OCI-LY3 (cell line): Measurements from ENCODE around the gene MAP2K3.

Experiments
- H2AFZ ChIP-seq: fragments of 200-600, 300-600 bp; shearing (Covaris generic); 2 replicates; pipeline ENCODE4 v1.6.0; 2014; ENCODE audit warnings: antibody characterized with exemption, low read depth, low read length
- H3K27ac ChIP-seq: fragments of 200-600, 300-600 bp; sonication (generic); 2 replicates; pipeline ENCODE4 v1.5.1; 2014; ENCODE audit warnings: mild to moderate bottlenecking, low read length, moderate library complexity, mixed read lengths
- H3K27me3 ChIP-seq: fragments of 200-600, 300-600 bp; sonication (generic); 2 replicates; pipeline ENCODE4 v1.6.1; 2014; ENCODE audit warnings: low read depth, low read length, mixed read lengths
- H3K36me3 ChIP-seq: fragments of 200-600, 300-600 bp; sonication (generic); replicated peaks from 2 replicates; pipeline ENCODE3; 2014; ENCODE audit warnings: low read depth, low read length, mixed read lengths
- H3K4me1 ChIP-seq: fragments of 300-600, 200-600 bp; sonication (generic); 2 replicates; pipeline ENCODE4 v1.6.1; 2014; ENCODE audit warnings: low read length, mixed read lengths
- H3K4me2 ChIP-seq: fragments of 200-600, 300-600 bp; sonication (generic); 2 replicates; pipeline ENCODE4 v1.6.1; 2014; ENCODE audit warnings: low read length, mixed read lengths
- H3K4me3 ChIP-seq: fragments of 300-600, 200-600 bp; sonication (generic); 2 replicates; pipeline ENCODE4 v1.5.1; 2014; ENCODE audit warnings: antibody characterized with exemption, mild to moderate bottlenecking, low read length, moderate library complexity
- H3K79me2 ChIP-seq: fragments of 300-600, 200-600 bp; shearing (Covaris generic); 2 replicates; pipeline ENCODE4 v1.6.1; 2014; ENCODE audit warnings: mild to moderate bottlenecking, low read length, mixed read lengths
- H3K9ac ChIP-seq: fragments of 300-600, 200-600 bp; shearing (Covaris generic); 2 replicates; pipeline ENCODE4 v1.6.0; 2014; ENCODE audit warnings: mild to moderate bottlenecking, low read length, moderate library complexity
- H3K9me3 ChIP-seq: fragments of 200-600, 300-600 bp; shearing (Covaris generic); 2 replicates; pipeline ENCODE4 v1.6.1; 2014; ENCODE audit warnings: low read length, mixed read lengths; ENCODE audit not compliant: insufficient read depth
- H4K20me1 ChIP-seq: fragments of 200-600, 300-600 bp; sonication (generic); 2 replicates; pipeline ENCODE4 v1.6.1; 2016; ENCODE audit warnings: low read length, mixed read lengths; ENCODE audit not compliant: insufficient read depth
- CTCF ChIP-seq: fragments of 200-600, 300-600 bp; sonication (generic); IDR thresholded peaks from 2 replicates; pipeline ENCODE4 v1.5.1; 2014; ENCODE audit warnings: antibody characterized with exemption, low read length, low read depth
- EZH2phosphoT487 ChIP-seq: fragments of 200-600 bp; shearing (Covaris generic); IDR thresholded peaks from 2 replicates; pipeline ENCODE4 v1.6.1; 2018; ENCODE audit warnings: antibody characterized with exemption, mixed run types, low read depth

Gene MAP2K3

GRCh38 chr17:21288571-21289017 is 4.1 kb downstream of the MAP2K3 start:
- Histone ChIP-seq H2AFZ (no peak overlapping the region), H3K27me3 (no peaks in the 10 kb centered on the region), H3K9me3 (no peaks in the 10 kb centered on the region), H3K27ac (peak overlapping the region; percentile 93), H3K4me2 (peak overlapping the region; percentile 83), H3K4me3 (peak overlapping the region; percentile 90), H3K36me3 (no peaks in the 10 kb centered on the region), H3K79me2 (peaks cover 46% of the 10 kb centered on the region), H3K9ac (peak overlapping the region; percentile 57; the same call in 1 of the 2 replicates), H3K4me1 (peaks cover 32% of the 10 kb centered on the region), H4K20me1 (no peaks in the 10 kb centered on the region; the same call in 1 of the 2 replicates)
- TF ChIP-seq EZH2phosphoT487 (no peak), CTCF (peak; percentile 20)

GRCh38 chr17:21289175-21289901 is 4.8 kb downstream of the MAP2K3 start:
- H3K9ac ChIP-seq: peak overlapping the region; percentile 57; the same call in 1 of the 2 replicates

GRCh38 chr17:21289902-21290571 is 5.5 kb downstream of the MAP2K3 start:
- TF ChIP-seq CTCF (no peak), EZH2phosphoT487 (no peak)
- Histone ChIP-seq H3K27me3 (no peaks in the 10 kb centered on the region), H3K36me3 (no peaks in the 10 kb centered on the region), H3K4me1 (peaks cover 32% of the 10 kb centered on the region), H3K4me3 (no peak overlapping the region), H2AFZ (no peak overlapping the region), H3K27ac (no peak overlapping the region), H4K20me1 (no peaks in the 10 kb centered on the region; the same call in 1 of the 2 replicates), H3K9ac (no peak overlapping the region), H3K9me3 (no peaks in the 10 kb centered on the region), H3K79me2 (peaks cover 43% of the 10 kb centered on the region), H3K4me2 (no peak overlapping the region)

More at GRCh38 chr17:21289175-21289901, 4.8 kb downstream of the MAP2K3 start:
- no peaks in the 10 kb centered on the region for H3K9me3 ChIP-seq
- H3K27ac ChIP-seq: peak overlapping the region; percentile 93
- no peaks in the 10 kb centered on the region; the same call in 1 of the 2 replicates for H4K20me1 ChIP-seq
- TF ChIP-seq EZH2phosphoT487: no peak
- TF ChIP-seq CTCF: no peak
- H3K27me3 ChIP-seq: no peaks in the 10 kb centered on the region
- H3K4me3 ChIP-seq: peak overlapping the region; percentile 90
- H3K4me1 ChIP-seq: peaks cover 32% of the 10 kb centered on the region
- H2AFZ ChIP-seq: no peak overlapping the region
- peaks cover 46% of the 10 kb centered on the region for H3K79me2 ChIP-seq
- H3K36me3 ChIP-seq: no peaks in the 10 kb centered on the region
- peak overlapping the region; percentile 83 for H3K4me2 ChIP-seq

GRCh38 chr17:21291357-21291756 is 6.8 kb downstream of the MAP2K3 start:
- Histone ChIP-seq H4K20me1 (no peaks in the 10 kb centered on the region; the same call in 1 of the 2 replicates), H2AFZ (no peak overlapping the region), H3K27me3 (no peaks in the 10 kb centered on the region), H3K79me2 (peaks cover 30% of the 10 kb centered on the region), H3K9ac (no peak overlapping the region), H3K9me3 (no peaks in the 10 kb centered on the region), H3K4me3 (no peak overlapping the region), H3K4me1 (peaks cover 30% of the 10 kb centered on the region), H3K27ac (no peak overlapping the region), H3K4me2 (no peak overlapping the region), H3K36me3 (no peaks in the 10 kb centered on the region)
- TF ChIP-seq CTCF: no peak
- TF ChIP-seq EZH2phosphoT487: no peak
